GM21717 (cell line): ENCODE measurements around the gene PDE5A.

Experiments used
- ATAC-seq: cut with Tn5 transposase; IDR thresholded peaks from one replicate; pipeline ENCODE4 v1.9.1; 2021; ENCODE audit warnings: mild to moderate bottlenecking, moderate library complexity; ENCODE audit not compliant: unreplicated experiment

PDE5A gene

DNA sequence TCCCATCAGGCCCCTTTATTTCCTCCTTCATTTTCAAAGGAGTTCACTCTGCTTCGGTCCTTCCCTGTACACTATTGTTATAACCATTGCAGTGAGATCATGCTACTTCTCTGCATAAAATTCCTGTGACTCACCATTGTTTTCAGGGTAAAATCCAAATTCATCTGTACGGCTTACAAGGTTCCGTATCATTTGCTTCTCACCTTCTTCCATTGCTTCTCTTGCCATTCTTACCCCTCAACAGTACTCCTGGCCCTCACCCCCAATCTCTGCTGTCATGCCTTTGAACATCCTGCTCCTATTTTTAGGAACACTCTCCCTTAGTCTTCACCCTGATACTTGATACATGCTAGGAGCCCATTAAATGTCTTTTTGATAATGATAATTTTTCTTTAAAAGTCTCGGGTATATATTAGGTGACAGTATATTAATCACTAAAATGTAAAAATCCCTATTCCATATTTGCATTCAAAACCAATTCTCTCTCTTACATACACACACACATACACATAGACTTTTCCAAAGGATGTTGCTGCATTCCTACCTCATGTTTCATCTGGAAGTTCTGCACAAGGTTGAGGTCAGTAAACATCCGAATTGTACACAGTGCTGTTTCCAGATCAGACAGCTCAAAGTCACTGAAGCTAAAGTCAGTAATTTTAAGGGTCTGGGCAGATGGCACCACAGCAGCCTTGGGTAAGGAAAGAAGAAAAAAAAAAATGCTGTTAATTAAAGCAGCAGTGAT is 103.4 kb downstream of the PDE5A start:
- no peak for ATAC-seq

DNA sequence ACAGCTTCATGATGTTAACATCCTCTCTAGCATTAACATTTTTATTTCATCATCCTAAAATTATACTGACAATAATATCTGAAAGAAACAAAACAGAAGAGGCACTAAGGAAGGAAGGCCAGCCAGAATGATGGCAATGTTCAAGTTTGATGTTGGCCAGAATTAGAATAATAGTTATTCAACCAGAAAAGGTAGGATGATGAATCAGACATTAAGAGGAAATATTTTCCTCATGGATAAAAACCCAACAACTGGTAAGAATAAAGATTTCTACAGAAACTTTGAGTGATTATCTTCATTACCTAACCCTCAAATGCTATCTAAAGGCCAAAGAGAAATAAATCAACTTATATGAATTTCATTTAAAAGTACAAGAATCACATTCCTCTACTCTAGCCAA is 105.2 kb downstream of the PDE5A start:
- ATAC-seq: no peak

DNA sequence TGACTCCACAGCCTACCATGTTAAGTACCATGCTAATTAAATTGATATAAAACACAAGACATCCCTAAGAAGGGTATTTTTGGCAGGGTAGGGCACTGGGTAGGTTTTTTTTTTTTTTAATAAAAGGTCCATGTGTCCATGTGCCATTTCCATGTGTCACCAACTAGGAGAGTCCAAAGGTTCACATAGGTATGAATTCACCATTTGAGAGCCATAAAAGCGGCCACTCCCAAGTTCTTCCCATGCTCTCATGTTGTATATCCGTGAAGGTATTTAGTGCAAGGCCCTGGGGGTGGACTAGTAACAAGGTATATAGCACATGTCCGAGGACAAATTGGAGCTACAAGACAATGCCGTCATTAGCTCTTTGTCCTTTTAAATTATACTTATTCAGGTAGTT is 107.3 kb downstream of the PDE5A start:
- ATAC-seq: no peak

DNA sequence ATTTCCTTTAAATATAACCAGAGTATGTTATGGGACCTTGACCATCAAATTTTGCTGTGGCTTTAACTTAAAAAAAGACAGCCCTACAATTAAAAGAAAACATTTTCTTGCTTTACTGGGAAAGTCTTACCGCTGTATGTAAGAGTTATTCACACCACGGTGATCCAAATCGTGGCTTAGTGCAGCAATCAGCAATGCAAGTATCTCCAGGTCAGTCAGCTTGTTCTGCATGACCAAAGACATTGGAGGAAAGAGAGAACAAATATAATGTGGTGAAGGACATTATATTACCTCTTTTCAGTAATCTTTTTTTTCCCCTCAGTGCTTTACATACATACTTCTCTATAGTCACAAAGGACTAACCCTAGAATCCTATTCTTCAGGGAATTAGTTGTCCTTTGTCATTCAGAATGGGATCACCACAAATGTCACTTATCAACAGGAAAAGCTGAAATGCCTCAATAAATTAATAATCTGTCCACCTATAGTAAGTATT is 109.6 kb downstream of the PDE5A start:
- no peak for ATAC-seq

DNA sequence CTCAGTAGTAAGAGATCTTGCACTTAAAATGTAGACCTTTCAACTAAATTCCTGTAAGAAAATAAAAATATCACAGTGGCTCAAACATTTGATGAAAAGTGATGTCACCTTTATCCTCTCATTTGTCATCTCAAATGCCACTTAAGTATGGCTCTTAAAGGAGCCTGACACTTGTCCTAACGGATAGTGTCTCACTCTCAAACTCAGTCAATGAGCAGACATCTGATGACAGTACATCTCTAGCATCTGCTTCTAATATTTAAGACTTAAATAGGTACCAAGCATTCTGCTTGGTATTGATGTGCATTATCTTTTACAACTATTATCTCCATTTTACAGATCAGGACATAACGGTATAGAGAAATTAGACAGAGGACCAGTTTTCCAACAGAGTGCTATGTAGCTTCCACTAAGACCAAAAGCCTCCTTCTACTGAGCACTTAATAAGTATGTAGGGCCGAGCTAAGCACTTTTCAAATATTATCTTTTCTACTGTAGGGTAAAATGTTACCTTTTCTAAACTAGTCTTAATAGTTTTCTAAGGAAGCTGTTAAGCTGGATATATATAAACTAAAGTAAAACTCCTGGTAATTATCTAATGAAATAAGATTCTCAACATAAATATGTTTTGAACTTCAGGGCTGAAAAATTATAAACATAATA is 110.2 kb downstream of the PDE5A start:
- ATAC-seq: no peak

DNA sequence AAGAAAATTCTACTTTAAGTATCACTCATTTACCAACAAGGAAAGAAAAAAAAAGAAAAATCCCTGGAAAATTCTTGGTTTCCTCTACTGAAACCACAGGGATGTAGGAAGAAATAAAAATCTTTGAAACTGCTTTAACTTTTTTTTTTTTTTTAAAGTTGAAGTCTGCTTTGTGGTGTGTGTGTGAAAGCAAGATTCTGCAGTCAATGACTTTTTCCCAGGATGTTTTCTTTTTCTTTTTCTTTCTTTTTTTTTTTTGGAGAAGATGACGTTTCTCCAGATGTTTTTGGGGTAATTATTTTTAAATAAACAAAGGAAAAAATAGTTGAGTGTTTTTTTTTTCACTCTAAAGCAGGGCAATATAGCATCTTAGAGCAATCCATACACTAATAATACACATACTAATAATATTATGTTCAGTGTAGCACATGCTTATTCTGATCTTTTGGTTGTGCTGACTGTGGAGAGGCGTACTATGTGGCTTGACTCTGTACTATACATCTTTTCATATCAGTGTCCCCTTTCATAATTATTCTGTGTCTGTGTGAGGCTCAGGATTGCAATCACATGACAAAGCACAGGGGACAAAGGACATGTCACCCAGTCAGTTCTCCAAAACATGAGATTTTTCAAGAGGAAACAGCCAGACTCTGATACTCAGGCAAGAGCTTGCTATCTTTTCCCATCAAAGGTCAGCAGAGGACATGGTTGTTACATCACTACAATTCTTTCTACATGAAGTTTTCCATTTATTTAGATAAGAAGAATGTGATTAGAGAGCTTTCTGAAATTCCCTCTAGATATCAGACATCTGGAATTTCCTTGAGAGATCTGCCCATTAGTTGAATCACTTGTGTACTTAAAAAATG is 111.0 kb downstream of the PDE5A start:
- ATAC-seq: no peak

DNA sequence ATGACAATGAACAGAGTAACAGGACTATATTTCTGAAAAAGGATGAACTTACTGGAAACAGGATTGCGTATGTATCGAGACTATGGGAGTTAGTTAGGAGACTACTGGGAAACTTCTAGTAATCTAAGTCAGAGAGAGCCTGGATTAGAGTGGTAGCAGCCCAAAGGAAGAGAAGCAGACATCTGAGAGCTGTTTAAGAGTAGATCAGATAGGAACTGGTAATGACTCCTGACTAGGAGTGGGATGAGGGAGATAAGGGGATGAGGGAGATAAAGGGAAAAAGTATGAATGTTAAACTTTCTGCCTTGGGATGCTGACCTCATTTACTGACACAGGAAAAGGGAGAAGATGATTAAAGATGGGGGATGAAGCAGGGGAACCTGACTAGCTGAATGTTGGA is 116.2 kb downstream of the PDE5A start:
- no peak for ATAC-seq

DNA sequence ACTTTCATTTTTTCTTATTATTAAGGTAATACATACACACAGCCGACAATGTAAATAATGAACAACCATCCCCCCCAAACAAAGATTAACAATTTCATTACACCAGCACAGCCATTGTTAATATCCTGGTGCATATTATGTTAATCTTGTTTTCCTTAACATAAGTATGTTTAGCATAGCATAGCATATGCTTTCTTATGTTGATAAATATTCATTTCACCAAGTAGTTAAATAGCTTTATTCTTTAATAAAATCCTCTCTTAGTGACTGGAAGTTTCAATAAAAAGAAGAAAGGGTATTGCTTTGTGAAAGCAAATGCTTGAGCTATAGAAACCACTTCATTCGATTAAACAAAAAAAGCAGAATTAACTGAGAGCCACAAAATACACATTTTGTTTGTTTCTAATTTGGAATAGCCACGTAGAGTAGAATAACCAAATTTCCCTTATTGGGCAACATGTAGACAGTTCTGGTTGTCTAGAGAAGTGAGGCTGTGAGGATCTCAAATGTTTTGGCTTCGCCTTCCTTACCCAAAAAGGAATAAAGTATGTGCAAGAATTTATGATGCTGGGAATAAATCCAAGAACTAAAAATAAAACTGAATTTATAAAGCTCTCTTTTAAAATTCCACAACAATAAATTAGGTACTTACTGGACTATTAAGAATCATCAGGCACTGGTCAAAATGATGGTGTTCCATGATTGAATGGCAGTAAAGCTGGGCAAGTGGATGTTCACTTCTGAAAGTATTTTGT is 118.0 kb downstream of the PDE5A start:
- ATAC-seq: no peak

DNA sequence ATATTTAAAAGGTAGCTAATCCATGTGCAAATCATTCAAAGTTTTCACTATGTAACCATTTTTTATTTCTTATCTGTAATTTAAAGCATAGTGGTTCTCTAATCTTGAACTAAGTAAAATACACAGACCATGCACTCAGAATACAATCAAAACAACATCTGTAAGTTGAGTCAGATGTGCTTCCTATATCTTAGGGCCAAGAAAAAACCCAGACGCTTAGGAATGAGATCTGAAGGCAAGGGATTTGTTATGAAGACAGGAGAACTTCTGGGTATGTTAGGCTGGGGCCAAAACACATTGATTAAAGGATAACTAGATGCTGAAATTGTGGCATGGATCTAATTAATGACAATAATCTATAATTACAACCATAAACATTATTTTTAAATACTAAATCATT is 120.3 kb downstream of the PDE5A start:
- ATAC-seq: no peak

DNA sequence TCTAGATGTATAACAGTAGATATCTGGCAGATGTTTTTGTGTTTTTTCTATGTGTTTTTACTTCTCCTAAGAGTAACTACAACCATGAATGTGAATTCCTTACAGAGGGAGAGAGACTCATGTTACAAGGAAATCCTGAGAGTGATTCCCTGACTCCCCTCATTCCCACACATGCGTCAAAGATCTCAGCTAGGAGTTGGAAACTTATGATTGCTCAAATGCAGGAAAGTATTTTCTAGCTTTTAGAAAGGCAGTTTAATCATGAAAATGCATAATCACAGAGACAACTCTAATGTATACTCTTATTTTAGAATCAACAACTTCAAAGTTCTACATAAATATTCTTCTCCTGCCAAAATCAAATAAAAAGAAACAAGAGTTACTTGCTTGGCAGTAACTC is 121.8 kb downstream of the PDE5A start:
- no peak for ATAC-seq

DNA sequence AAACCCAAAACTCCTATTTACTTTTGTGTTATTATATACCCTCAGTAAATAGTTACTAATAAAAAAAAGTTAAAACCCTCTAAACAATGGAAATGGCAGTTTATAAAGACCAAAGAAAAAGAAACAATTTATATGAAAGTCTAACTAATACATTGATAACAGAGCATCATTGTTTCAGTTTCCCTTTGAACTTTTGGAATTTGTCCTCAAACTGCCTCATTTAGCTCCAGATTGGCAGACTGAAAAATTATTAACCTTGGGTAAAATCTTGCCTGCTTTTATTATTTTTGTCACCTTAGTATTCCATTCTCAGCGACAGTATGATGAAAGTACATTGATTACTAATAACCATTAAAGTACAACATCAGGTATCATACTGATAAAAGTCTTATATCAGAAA is 124.0 kb downstream of the PDE5A start:
- no peak for ATAC-seq

DNA sequence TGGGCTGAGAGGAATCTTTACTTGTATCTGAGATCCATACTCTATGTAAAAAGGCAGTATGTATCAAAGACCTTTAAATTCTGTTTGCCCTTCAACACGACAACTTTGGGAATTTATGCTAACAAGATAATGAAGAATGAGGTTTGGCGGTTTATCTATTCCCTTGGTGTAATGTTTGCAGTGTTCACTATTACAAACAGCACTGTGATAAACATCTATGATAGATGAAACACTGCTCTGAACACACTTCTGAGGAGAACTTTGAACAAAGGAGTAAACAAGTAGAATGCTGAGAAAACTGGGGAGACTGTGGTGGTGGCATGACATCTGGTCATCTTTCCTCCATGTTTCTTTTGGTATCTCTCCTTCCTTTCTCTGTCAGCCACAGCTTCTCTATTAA is 126.9 kb downstream of the PDE5A start:
- ATAC-seq: no peak

DNA sequence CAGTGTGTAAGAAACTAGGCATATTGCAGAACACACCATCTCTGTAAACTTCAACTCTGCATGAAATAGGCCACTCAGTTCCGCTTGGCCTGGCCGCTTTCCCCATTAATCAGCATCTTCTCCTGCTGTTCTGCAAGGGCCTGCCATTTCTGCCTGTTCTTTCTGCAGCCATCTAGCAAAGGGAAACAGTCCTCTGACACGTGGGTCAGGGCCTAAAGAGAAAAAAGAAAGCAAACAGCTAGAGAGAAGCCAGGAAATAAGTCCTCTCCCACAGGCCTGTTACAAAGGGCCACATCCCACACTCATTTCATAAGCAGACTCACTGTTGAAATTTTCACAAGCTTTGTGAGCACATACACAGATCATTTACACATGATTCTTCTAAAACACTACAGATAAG is 130.1 kb downstream of the PDE5A start:
- ATAC-seq: no peak

DNA sequence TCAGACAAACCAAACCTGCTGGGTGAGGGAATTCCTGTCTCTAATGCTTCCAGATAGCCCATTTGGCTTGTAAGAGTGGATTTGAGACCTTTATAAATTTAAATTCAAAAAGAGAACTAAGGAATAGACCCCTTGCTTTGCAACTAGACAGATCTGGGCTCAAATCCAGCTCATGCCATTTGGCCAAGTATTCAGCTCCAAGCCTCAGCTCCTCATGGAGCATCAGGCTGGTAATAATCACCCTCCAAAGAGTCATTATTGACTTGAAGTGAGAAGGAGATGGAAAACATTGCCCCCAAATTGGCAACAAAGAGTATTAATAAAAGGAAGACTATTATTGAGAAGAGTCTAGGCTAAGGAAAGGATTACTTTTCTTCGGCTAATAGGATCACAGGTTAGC is 134.7 kb downstream of the PDE5A start:
- ATAC-seq: no peak

DNA sequence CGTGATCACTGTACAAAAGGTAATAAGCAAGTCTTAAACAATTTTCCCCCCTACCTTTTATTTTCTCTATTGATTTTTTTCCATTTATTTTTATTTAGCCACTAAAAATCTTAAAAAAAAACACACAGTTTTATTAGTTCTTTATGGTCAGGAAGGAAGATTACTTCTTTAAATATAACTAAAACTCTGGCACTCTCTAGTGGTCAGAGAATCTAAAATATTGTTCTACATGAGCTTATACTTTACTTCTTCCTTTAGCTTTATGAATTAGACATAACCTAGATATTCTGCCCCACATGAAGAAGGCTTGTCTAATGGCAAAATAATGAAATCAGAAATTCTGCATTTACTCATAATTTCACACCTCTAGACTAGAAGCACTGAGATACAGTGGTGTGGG is 135.2 kb downstream of the PDE5A start:
- no peak for ATAC-seq

DNA sequence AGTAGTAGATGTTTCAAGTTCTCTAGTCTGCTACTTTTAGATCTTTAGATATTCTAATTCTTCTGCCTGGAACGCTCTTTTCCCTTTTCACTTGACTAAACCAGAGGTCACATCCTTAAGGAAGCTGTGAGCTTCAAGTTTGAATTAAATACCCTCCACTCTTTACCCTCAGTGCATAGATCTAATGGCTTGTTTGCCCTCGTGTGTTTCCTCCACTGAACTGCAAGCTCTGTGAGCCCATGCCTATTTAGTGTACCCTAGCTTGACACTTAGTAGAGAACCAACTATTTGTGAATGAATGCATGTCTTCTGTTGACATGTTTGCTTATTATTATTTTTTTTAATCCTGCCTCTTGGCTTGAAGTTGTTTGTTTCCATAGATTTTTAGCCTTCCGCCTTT is 138.3 kb downstream of the PDE5A start:
- no peak for ATAC-seq

DNA sequence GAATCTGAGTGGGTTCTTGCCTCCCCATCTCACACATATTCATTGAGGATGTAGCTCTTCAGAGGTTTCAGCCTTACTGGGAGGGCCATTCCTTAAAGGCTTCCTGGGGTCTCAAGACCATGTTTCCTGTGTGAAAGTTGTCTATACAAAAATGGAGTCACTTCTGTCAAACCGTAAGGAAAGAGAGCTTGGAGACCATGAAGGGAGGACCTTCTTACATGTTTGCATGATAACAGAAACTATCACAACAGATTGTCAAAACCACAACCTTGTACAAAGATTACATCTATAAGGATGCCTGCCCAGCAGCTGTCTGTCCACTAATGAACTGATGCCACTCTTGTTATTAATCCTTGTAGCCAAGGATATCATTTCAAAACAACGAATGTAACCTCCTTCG is 139.3 kb downstream of the PDE5A start:
- no peak for ATAC-seq

DNA sequence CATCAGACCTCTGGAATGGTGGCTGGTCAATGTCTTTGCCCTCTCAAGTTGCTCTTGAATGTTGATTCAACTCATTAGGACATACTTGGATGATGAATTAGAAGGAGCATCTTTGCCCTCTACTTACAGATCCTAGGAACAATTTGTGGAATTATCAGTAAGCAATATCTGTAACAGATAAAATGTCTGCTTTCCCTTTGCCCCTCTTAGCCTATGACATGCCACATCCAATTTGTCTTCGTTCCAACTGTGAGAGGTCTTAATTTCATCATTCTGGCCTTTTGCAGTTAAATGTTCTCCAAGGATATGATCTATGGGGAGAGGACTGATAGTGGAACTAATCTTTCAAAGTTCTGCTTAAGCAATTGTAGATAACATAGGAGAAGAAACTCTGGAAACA is 148.3 kb downstream of the PDE5A start:
- no peak for ATAC-seq

DNA sequence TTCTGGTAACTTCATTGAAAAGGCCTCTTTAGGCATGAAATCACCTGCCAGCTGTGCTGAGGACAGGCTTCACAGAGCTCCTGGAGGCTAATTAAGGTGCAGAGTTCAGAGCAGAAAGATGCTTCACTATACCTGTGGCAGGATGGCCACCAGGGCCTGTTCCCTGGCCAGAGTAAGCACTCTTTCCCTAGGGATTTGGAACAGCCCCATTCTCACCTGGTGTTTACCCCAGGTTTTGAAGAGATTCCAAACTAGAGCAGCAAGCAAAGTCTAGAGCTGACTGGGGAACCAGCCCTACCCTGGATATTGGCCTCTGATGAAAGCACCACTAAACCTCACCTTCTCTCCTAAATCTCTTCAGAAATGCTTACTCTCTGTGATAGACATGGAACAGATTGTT is 148.8 kb downstream of the PDE5A start:
- ATAC-seq: no peak

DNA sequence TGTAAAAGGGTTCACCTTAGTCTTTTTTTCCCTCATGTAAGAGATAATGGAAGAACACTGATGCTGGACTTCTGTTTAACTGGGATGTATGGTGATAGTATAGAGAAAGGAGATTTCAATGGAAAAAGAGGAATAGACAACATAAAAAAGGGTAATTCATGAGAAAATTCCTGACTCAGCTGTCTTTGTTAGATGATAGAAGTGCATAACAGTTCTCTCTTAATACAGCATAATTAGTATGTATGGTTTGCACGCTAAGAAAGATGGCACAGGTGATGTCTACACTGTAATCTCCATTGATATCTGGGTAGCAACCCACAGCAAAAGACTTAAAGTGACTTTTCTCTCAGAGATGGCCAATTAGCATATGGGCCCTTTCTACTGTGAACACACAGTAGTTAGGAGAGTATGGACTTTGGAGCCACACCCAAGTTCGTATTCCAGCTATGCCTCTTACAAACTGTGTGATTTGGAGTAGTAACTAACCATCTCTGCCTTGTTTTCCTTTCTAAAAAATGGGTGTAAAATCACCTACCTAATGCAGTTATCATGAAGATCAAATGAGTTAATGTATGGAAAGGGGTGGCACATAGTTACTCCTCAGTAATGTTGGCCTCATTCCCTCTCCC is 149.3 kb downstream of the PDE5A start:
- ATAC-seq: no peak
